SK-N-SH (cell line): Measurements from ENCODE around the gene ACOT8. TPM values are rescaled to one million over a fixed set of nuclear protein-coding genes. Genes with fewer than 3 reads are reported as not detected.

ENCODE experiments used
- CTCF ChIA-PET: fragments of 300-600, 350-600 bp; formaldehyde crosslinking; extraction: SDS; loops from one replicate; lab custom pipeline; 2021; lab: Yijun Ruan, JAX
- POLR2A ChIA-PET: fragments of 350-600 bp; sonication (Branson Sonifier 250); formaldehyde crosslinking; extraction: SDS; loops from one replicate; lab custom pipeline; 2020; ENCODE audit warnings: antibody characterized with exemption, inconsistent platforms; lab: Yijun Ruan, JAX
- DNase-seq: peaks from one replicate; pipeline ENCODE4 v3.0.0; 2012
- H2AFZ ChIP-seq: fragments of 200-600 bp; sonication (generic); 2 replicates; pipeline ENCODE4 v1.8.1; 2016; ENCODE audit warnings: antibody characterized with exemption, mild to moderate bottlenecking, low read depth
- H3F3A ChIP-seq: fragments of 200-600 bp; sonication (generic); replicated peaks from 2 replicates; pipeline ENCODE3; 2016; ENCODE audit warnings: antibody characterized with exemption, mild to moderate bottlenecking; ENCODE audit not compliant: insufficient read depth
- H3K27ac ChIP-seq, 2 experiments: fragments of 200-500 bp in 1 of 2; fragments of 200-600 bp in 1 of 2; sonication (Bioruptor generic) in 1 of 2; sonication (generic), shearing (Covaris generic) in 1 of 2; 2 replicates each; pipeline versions ENCODE4 v1.5.1 to v1.6.1; 2014 to 2016; ENCODE audit warnings: low read depth in 2 of 2, inconsistent platforms in 1 of 2, low read length in 1 of 2, mild to moderate bottlenecking in 1 of 2, mixed read lengths in 1 of 2
- H3K27me3 ChIP-seq: fragments of 200-600 bp; sonication (generic), shearing (Covaris generic); 2 replicates; pipeline ENCODE4 v1.6.1; 2016; ENCODE audit warnings: mixed run types; ENCODE audit not compliant: insufficient read depth
- H3K36me3 ChIP-seq, 2 experiments: fragments of 200-500 bp in 1 of 2; fragments of 200-600 bp in 1 of 2; sonication (Bioruptor generic) in 1 of 2; sonication (generic) in 1 of 2; replicated peaks in 1 of 2; 2 replicates each; pipeline versions ENCODE3 to v1.5.1; 2014 to 2016; ENCODE audit warnings: low read length in 1 of 2, mild to moderate bottlenecking in 1 of 2; ENCODE audit not compliant: insufficient read depth in 2 of 2, control insufficient read depth in 1 of 2
- H3K4me1 ChIP-seq, 2 experiments: fragments of 200-500 bp in 1 of 2; fragments of 200-600 bp in 1 of 2; sonication (Bioruptor generic) in 1 of 2; sonication (generic), shearing (Covaris generic) in 1 of 2; 2 replicates each; pipeline versions ENCODE4 v1.5.1 to v1.6.1; 2014 to 2016; ENCODE audit warnings: low read depth in 1 of 2, low read length in 1 of 2, mixed run types in 1 of 2; ENCODE audit not compliant: insufficient read depth in 2 of 2, control insufficient read depth in 1 of 2
- H3K4me2 ChIP-seq: fragments of 200-600 bp; sonication (generic), shearing (Covaris generic); 2 replicates; pipeline ENCODE4 v1.6.1; 2017; ENCODE audit warnings: mixed run types
- H3K4me3 ChIP-seq, 2 experiments: fragments of 200-500 bp in 1 of 2; fragments of 200-600 bp in 1 of 2; sonication (Bioruptor generic) in 1 of 2; sonication (generic), shearing (Covaris generic) in 1 of 2; 2 replicates each; pipeline versions ENCODE4 v1.5.1 to v1.8.1; 2014 to 2016; ENCODE audit warnings: low read depth in 2 of 2, inconsistent platforms in 1 of 2, low read length in 1 of 2, mild to moderate bottlenecking in 1 of 2, mixed read lengths in 1 of 2, moderate library complexity in 1 of 2
- H3K79me2 ChIP-seq: fragments of 200-600 bp; sonication (generic); 2 replicates; pipeline ENCODE4 v1.8.1; 2017; ENCODE audit warnings: mild to moderate bottlenecking; ENCODE audit not compliant: insufficient read depth
- H3K9ac ChIP-seq: fragments of 200-600 bp; sonication (generic); 2 replicates; pipeline ENCODE4 v1.6.1; 2017; ENCODE audit warnings: mixed run types
- H3K9me2 ChIP-seq: fragments of 200-600 bp; sonication (generic); 2 replicates; pipeline ENCODE4 v1.6.1; 2017; ENCODE audit warnings: mixed run types
- H3K9me3 ChIP-seq: fragments of 200-600 bp; sonication (generic); 2 replicates; pipeline ENCODE4 v1.6.1; 2017; ENCODE audit warnings: mixed run types, mild to moderate bottlenecking, moderate library complexity
- H4K20me1 ChIP-seq: fragments of 200-600 bp; sonication (generic); 2 replicates; pipeline ENCODE4 v1.6.1; 2017; ENCODE audit warnings: mild to moderate bottlenecking, mixed run types; ENCODE audit not compliant: insufficient read depth
- CHD2 ChIP-seq: fragments of 150-350 bp; IDR thresholded peaks from 2 replicates; pipeline ENCODE4 v1.6.1; 2018; ENCODE audit warnings: low read length; ENCODE audit not compliant: partially characterized antibody
- CTCF ChIP-seq: fragments of 200-600 bp; sonication (generic); IDR thresholded peaks from 2 replicates; pipeline ENCODE4 v1.6.1; 2017; ENCODE audit warnings: antibody characterized with exemption, mild to moderate bottlenecking, moderate library complexity
- EP300 ChIP-seq, 2 experiments: IDR thresholded peaks; 2 replicates each; pipeline versions ENCODE4 v1.4.0 to v1.6.1; 2012; ENCODE audit warnings: borderline replicate concordance in 1 of 2, low read depth in 1 of 2, low read length in 1 of 2
- GABPA ChIP-seq: IDR thresholded peaks from 2 replicates; pipeline ENCODE4 v1.4.0; 2012; ENCODE audit warnings: low read depth, mild to moderate bottlenecking
- IRF3 ChIP-seq: fragments of 150-350 bp; IDR thresholded peaks from 2 replicates; pipeline ENCODE4 v1.6.1; 2016; ENCODE audit warnings: mild to moderate bottlenecking, low read depth, low read length
- MEF2A ChIP-seq: IDR thresholded peaks from 2 replicates; pipeline ENCODE4 v1.4.0; 2012; ENCODE audit warnings: low read depth, borderline replicate concordance
- MXI1 ChIP-seq: IDR thresholded peaks from 2 replicates; pipeline ENCODE4 v1.6.1; 2012; ENCODE audit warnings: mild to moderate bottlenecking, low read depth, low read length, improper control_type of control experiment
- PBX3 ChIP-seq: IDR thresholded peaks from 2 replicates; pipeline ENCODE4; 2012
- RAD21 ChIP-seq: IDR thresholded peaks from 2 replicates; pipeline ENCODE4 v1.6.1; 2012; ENCODE audit warnings: mild to moderate bottlenecking, low read length
- REST ChIP-seq: IDR thresholded peaks from 2 replicates; pipeline ENCODE4 v1.6.1; 2012; ENCODE audit warnings: mild to moderate bottlenecking, low read depth, low read length, moderate library complexity
- RFX5 ChIP-seq: IDR thresholded peaks from 2 replicates; pipeline ENCODE4 v1.6.1; 2012; ENCODE audit warnings: mild to moderate bottlenecking, improper control_type of control experiment, low read length
- SIN3A ChIP-seq: IDR thresholded peaks from 2 replicates; pipeline ENCODE4 v1.6.1; 2012; ENCODE audit warnings: low read depth, mild to moderate bottlenecking, low read length, moderate library complexity, borderline replicate concordance
- SMC3 ChIP-seq: IDR thresholded peaks from 2 replicates; pipeline ENCODE4 v1.6.1; 2012; ENCODE audit warnings: low read depth, low read length, improper control_type of control experiment
- TCF12 ChIP-seq: IDR thresholded peaks from 2 replicates; pipeline ENCODE4 v1.4.0; 2012
- TEAD4 ChIP-seq: IDR thresholded peaks from 2 replicates; pipeline ENCODE4 v1.4.0; 2012; ENCODE audit warnings: mild to moderate bottlenecking, borderline replicate concordance; ENCODE audit not compliant: insufficient read depth
- USF2 ChIP-seq: fragments of 150-350 bp; IDR thresholded peaks from 2 replicates; pipeline ENCODE4 v1.6.1; 2017; ENCODE audit warnings: antibody characterized with exemption, low read length, low read depth, borderline replicate concordance
- ZBTB33 ChIP-seq: IDR thresholded peaks from 2 replicates; pipeline ENCODE4 v1.4.0; 2012; ENCODE audit warnings: low read depth, borderline replicate concordance
- WGBS: methylation state at CpG from one replicate; pipeline ENCODE4 v1.1.6; 2017; ENCODE audit warnings: low lambda C conversion rate; 5-methylcytosine and 5-hydroxymethylcytosine counted together
- polyA plus RNA-seq, 3 experiments: library from polyadenylated mRNA; depleted of rRNA; stranded (reverse); fragments of >200 nt; gene quantifications; 2 replicates each; pipeline ENCODE4 v1.2.3, GENCODE V29; 2012

ACOT8 gene
- polyA plus RNA-seq, 1 of the 3 experiments (the other 2 are of a cell fraction) = 48.4 TPM

GRCh38 chr20:45893831-45894230 is 36.6 kb upstream of the ACOT8 start:
- Histone ChIP-seq H3K4me3 (no peak overlapping the region), H4K20me1 (no peaks in the 10 kb centered on the region), H3K9me2 (no peaks in the 10 kb centered on the region), H3K4me1 (peaks cover 0 to 9% of the 10 kb centered on the region in 2 experiments; a peak in 2 of 4 replicates), H3K27ac (no peak overlapping the region), H2AFZ (no peak overlapping the region), H3K4me2 (no peak overlapping the region), H3K36me3 (peaks cover 15 to 36% of the 10 kb centered on the region in 2 experiments), H3K9ac (no peak overlapping the region), H3F3A (peaks cover 10% of the 10 kb centered on the region), H3K79me2 (peaks cover 14% of the 10 kb centered on the region), H3K27me3 (no peaks in the 10 kb centered on the region), H3K9me3 (no peaks in the 10 kb centered on the region)
- TF ChIP-seq CHD2 (no peak), GABPA (no peak), ZBTB33 (no peak), EP300 (IDR thresholded peaks at IDR 0.05; ENCODE audit: borderline replicate concordance in 1 of 2, low read depth in 1 of 2, low read length in 1 of 2) (no peak), USF2 (no peak), RAD21 (no peak), TEAD4 (no peak), SMC3 (no peak), PBX3 (no peak), RFX5 (no peak), CTCF (no peak), REST (no peak), MXI1 (no peak), IRF3 (no peak), SIN3A (no peak), MEF2A (no peak), TCF12 (no peak)
- CTCF ChIA-PET = no interaction called here
- POLR2A ChIA-PET = interaction anchor here (0.6 kb wide), 1 partner anchor 100 kb away, joined by 3 read pairs; no protein-coding TSS in a partner anchor
- no peak for DNase-seq
- WGBS = 89% methylated on average over 4 of the region's 4 CpGs
